ENCODE data around the gene GPRC5D.

The GPRC5D gene

GRCh38 chr12:12903642-12904609 is 48.0 kb downstream of the GPRC5D start:
- TF ChIP-seq CTCF (IDR thresholded peaks at IDR 0.05; ENCODE audit: insufficient read depth, low read depth, low read length, missing control alignments), result no peak
- no peak for DNase-seq (ENCODE audit: low read depth)

GRCh38 chr12:12902036-12902435 is 49.9 kb downstream of the GPRC5D start:
- no peak for DNase-seq (ENCODE audit: low read depth)
- no peak overlapping the region for H3K4me3 ChIP-seq (ENCODE audit: low read depth, low read length)
- no peak for TF ChIP-seq CTCF (IDR thresholded peaks at IDR 0.05; ENCODE audit: insufficient read depth, low read depth, low read length, missing control alignments)

More at GRCh38 chr12:12903642-12904609, 48.0 kb downstream of the GPRC5D start:
- no peak overlapping the region for H3K4me3 ChIP-seq (ENCODE audit: low read depth, low read length)

GRCh38 chr12:12901158-12901791 is 50.7 kb downstream of the GPRC5D start:
- TF ChIP-seq CTCF (IDR thresholded peaks at IDR 0.05; ENCODE audit: insufficient read depth, low read depth, low read length, missing control alignments), result no peak
- H3K4me3 ChIP-seq (ENCODE audit: low read depth, low read length), result no peak overlapping the region
- no peak for DNase-seq (ENCODE audit: low read depth)

GRCh38 chr12:12900786-12901157 is 51.2 kb downstream of the GPRC5D start:
- TF ChIP-seq CTCF (IDR thresholded peaks at IDR 0.05; ENCODE audit: insufficient read depth, low read depth, low read length, missing control alignments), result no peak
- H3K4me3 ChIP-seq (ENCODE audit: low read depth, low read length), result no peak overlapping the region
- no peak for DNase-seq (ENCODE audit: low read depth)

- no peak for TF ChIP-seq CTCF (IDR thresholded peaks at IDR 0.05; ENCODE audit: insufficient read depth, low read depth, low read length, missing control alignments)
- no peak overlapping the region for H3K4me3 ChIP-seq (ENCODE audit: low read depth, low read length)
- peak; percentile 47 for DNase-seq (ENCODE audit: low read depth)
Observed at GRCh38 chr12:12899530-12900380, 52.2 kb downstream of the GPRC5D start.

- no peak overlapping the region for H3K4me3 ChIP-seq (ENCODE audit: low read depth, low read length)
- no peak for DNase-seq (ENCODE audit: low read depth)
- no peak for TF ChIP-seq CTCF (IDR thresholded peaks at IDR 0.05; ENCODE audit: insufficient read depth, low read depth, low read length, missing control alignments)
Observed at GRCh38 chr12:12898911-12899511, 53.0 kb downstream of the GPRC5D start.
